ENCODE measurements around the gene CYTH1.

DNA sequence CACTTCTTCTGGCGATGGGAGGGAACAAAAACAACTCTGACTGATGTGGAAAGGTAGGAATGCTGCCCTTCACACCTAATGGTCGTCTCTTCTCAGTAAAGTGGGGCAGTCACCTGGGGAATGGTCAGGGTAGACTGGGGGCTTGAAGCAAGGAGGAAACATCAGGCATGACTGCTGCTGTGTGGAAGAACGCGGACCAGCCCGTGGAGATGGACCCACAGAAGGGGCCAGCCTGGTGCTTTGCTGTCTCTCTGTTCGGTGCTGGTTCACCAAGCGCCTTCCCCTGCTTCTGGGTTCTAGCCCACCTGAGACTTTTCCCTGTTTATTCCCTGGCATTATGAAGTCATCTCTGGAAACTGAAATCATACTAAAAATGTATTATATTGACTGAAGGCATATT lies 108.7 kb downstream of the CYTH1 start:
- TF ChIP-seq, protein P1, sequence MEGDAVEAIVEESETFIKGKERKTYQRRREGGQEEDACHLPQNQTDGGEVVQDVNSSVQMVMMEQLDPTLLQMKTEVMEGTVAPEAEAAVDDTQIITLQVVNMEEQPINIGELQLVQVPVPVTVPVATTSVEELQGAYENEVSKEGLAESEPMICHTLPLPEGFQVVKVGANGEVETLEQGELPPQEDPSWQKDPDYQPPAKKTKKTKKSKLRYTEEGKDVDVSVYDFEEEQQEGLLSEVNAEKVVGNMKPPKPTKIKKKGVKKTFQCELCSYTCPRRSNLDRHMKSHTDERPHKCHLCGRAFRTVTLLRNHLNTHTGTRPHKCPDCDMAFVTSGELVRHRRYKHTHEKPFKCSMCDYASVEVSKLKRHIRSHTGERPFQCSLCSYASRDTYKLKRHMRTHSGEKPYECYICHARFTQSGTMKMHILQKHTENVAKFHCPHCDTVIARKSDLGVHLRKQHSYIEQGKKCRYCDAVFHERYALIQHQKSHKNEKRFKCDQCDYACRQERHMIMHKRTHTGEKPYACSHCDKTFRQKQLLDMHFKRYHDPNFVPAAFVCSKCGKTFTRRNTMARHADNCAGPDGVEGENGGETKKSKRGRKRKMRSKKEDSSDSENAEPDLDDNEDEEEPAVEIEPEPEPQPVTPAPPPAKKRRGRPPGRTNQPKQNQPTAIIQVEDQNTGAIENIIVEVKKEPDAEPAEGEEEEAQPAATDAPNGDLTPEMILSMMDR (IDR thresholded peaks at IDR 0.05): no peak
- TF ChIP-seq POLR2A (IDR thresholded peaks at IDR 0.05): no peak
